Astrocyte of the spinal cord (primary cell): Measurements from ENCODE around the gene TNS1.
"Not testable (repeated sequence)": the region's sequence is repeated elsewhere in the genome, so short reads cannot be mapped to it uniquely, and the experiment has no call there.

Experiments
- DNase-seq: peaks from one replicate; pipeline ENCODE4 v3.0.0; 2011; ENCODE audit warnings: low read depth, low spot score
- H3K4me3 ChIP-seq: 2 replicates; pipeline ENCODE4 v1.5.1; 2011; ENCODE audit warnings: low read depth, mild to moderate bottlenecking, low read length, moderate library complexity
- CTCF ChIP-seq: IDR thresholded peaks from 2 replicates; pipeline ENCODE4 v1.5.1; 2012; ENCODE audit warnings: low read depth, mild to moderate bottlenecking, low read length, inconsistent platforms
- in situ Hi-C: cut with HindIII; loops from 2 replicates; pipeline ENCODE4 v1.10.0; 2017; ENCODE audit warnings: low sequenced_read_pairs

TNS1 gene

GRCh38 chr2:218002845-218003180, at the start of gene TNS1:
TSS of gene TNS1 (minus strand) at chr2:218002995. CDS start at chr2:218002872, 123 bp downstream.
- TF ChIP-seq CTCF, result no peak
- in situ Hi-C loops, result no loop called here
- peak within 1 kb of the TSS; percentile 34 for H3K4me3 ChIP-seq
- peak; percentile 39 for DNase-seq

- TF ChIP-seq CTCF, result no peak
- no peak for DNase-seq
- no peak overlapping the region for H3K4me3 ChIP-seq
- in situ Hi-C loops, result no loop called here
Measured at GRCh38 chr2:218051903-218052302, 49.1 kb upstream of the TNS1 start.

GRCh38 chr2:218047536-218048225, 44.9 kb upstream of the TNS1 start:
- DNase-seq, result no peak
- no peak overlapping the region for H3K4me3 ChIP-seq
- TF ChIP-seq CTCF, result no peak
- in situ Hi-C loops, result no loop called here

GRCh38 chr2:218046238-218046637, 43.4 kb upstream of the TNS1 start:
- in situ Hi-C loops, result no loop called here

GRCh38 chr2:218044599-218044998, 41.8 kb upstream of the TNS1 start:
- DNase-seq, in situ Hi-C loops, H3K4me3 ChIP-seq: not testable (repeated sequence)

More at GRCh38 chr2:218046238-218046637, 43.4 kb upstream of the TNS1 start:
- no peak for TF ChIP-seq CTCF
- no peak overlapping the region for H3K4me3 ChIP-seq
- no peak for DNase-seq

GRCh38 chr2:218043701-218044109, 40.9 kb upstream of the TNS1 start:
- no peak for DNase-seq
- in situ Hi-C loops, result no loop called here
- no peak overlapping the region for H3K4me3 ChIP-seq
- no peak for TF ChIP-seq CTCF

- no peak overlapping the region for H3K4me3 ChIP-seq
- TF ChIP-seq CTCF, result no peak
- no peak for DNase-seq
- in situ Hi-C loops, result no loop called here
Measured at GRCh38 chr2:218043100-218043499, 40.3 kb upstream of the TNS1 start.
